Pancreas (tissue), 10 donors: ENCODE measurements around the gene CD200R1L. TPM values are rescaled to one million over a fixed set of nuclear protein-coding genes. Genes with fewer than 3 reads are reported as not detected.

ENCODE experiments used
- ATAC-seq, 4 donors: fragments of 200-7000 bp; cut with Tn5 transposase; one replicate each; pipeline versions ENCODE4 v1.8.0 to v1.9.1; 2020; ENCODE audit warnings: mild to moderate bottlenecking in 4 of 4, moderate library complexity in 4 of 4
- DNase-seq, 6 donors: peaks; one replicate each; pipeline ENCODE4 v3.0.0-alpha.2; 2020
- FAIRE-seq: peaks from 2 replicates; lab custom pipeline; 2012; peaks lifted over from hg19 to GRCh38; lab: Jason Lieb, UNC
- H3K27ac ChIP-seq, 4 donors: fragments of 200-600 bp; sonication (generic); 1 replicate in 3 of 4; 2 replicates in 1 of 4; pipeline versions ENCODE4 v1.5.0 to v1.8.0; 2020
- H3K27me3 ChIP-seq, 4 donors: fragments of 200-600 bp; one replicate each; pipeline ENCODE4 v1.8.0; 2021
- H3K36me3 ChIP-seq, 3 donors: fragments of 200-600 bp; sonication (generic) in 1 of 3; one replicate each; pipeline versions ENCODE4 v1.5.0 to v1.8.0; 2020 to 2021
- H3K4me1 ChIP-seq, 3 donors: fragments of 200-600 bp; one replicate each; pipeline ENCODE4 v1.8.0; 2021
- H3K4me3 ChIP-seq, 4 donors: fragments of 200-600 bp; sonication (generic) in 2 of 4; one replicate each; pipeline versions ENCODE4 v1.5.0 to v1.8.0; 2020 to 2021
- H3K9me3 ChIP-seq, 4 donors: fragments of 200-600 bp; one replicate each; pipeline ENCODE4 v1.8.0; 2021
- CTCF ChIP-seq, 4 donors: fragments of 200-600 bp; sonication (generic) in 3 of 4; IDR thresholded peaks; one replicate each; pipeline versions ENCODE4 v1.5.0 to v1.8.0; 2021; ENCODE audit warnings: antibody characterized with exemption in 4 of 4
- WGBS, 2 donors: extraction: QIAGEN DNeasy Blood & Tissue Kit; methylation state at CpG; one replicate each; pipeline ENCODE4 v1.1.7; 2013; 5-methylcytosine and 5-hydroxymethylcytosine counted together
- intact Hi-C, 3 donors: fragments of 100-400 bp; cut with DNase I; formaldehyde crosslinking; loops; one replicate each; pipeline versions ENCODE4 v1.11.1 to v1.14.2; 2022
- polyA plus RNA-seq, 2 donors: library from polyadenylated mRNA; stranded (reverse); fragments of 200-250 nt; gene quantifications; one replicate each; pipeline ENCODE4 v1.2.3, GENCODE V29; 2013
- total RNA-seq, 6 donors: library from RNA; stranded (reverse); fragmentation: NEBNext Ultra II Directional in 4 of 6; extraction: Animal tissue kit (Norgen Biotek cat#: 25700) in 4 of 6; gene quantifications; one replicate each; pipeline versions ENCODE4 v1.2.1 to v1.2.4, GENCODE V29; 2021 to 2023
- donor health status: healthy with polysubstance abuse.
- donor health status: DM: no; HTN: no; CAD: no; lungs with moderate emphysema.
- donor health status: DM: no; HTN: no; CAD: no.
- donor health status: control.
- donor health status: control.
- donor health status: Bipolar disorder and iron deficiency.
- donor health status: DM: yes; HTN: yes; CAD: no.
- donor health status: DM: no; HTN: no; CAD: no.
- donor health status: DM: no; HTN: no; CAD: no.
- donor health status: DM: yes; HTN: yes; CAD: no.

CD200R1L gene
- total and polyA plus RNA-seq, 8 donors: not detected

- 77 to 91% methylated on average over 1 of the region's 1 CpG for WGBS, 2 donors
- no peaks in the 10 kb centered on the region for H3K4me1 ChIP-seq
- H3K27me3 ChIP-seq: no peaks in the 10 kb centered on the region
- DNase-seq (no peak), FAIRE-seq (no peak), ATAC-seq (no peak)
- H3K9me3 ChIP-seq: no peaks in the 10 kb centered on the region
- no peak overlapping the region for H3K4me3 ChIP-seq
- no peaks in the 10 kb centered on the region for H3K36me3 ChIP-seq
- no peak for TF ChIP-seq CTCF (IDR thresholded peaks at IDR 0.05)
- no peak overlapping the region for H3K27ac ChIP-seq
- intact Hi-C loops: no loop called here
These were observed 65.1 kb downstream of the CD200R1L start for GRCh38 chr3:112781599-112781998.

GRCh38 chr3:112779558-112780480 lies 66.8 kb downstream of the CD200R1L start:
- ATAC-seq: peak in 1 of 4 donors; percentile 13
- no peaks in the 10 kb centered on the region for H3K9me3 ChIP-seq
- no peaks in the 10 kb centered on the region for H3K36me3 ChIP-seq
- no peaks in the 10 kb centered on the region for H3K27me3 ChIP-seq
- TF ChIP-seq CTCF (IDR thresholded peaks at IDR 0.05): no peak
- H3K4me3 ChIP-seq: no peak overlapping the region
- no peaks in the 10 kb centered on the region for H3K4me1 ChIP-seq
- no peak for FAIRE-seq
- WGBS, 2 donors: 62 to 70% methylated on average over 3 of the region's 3 CpGs
- intact Hi-C loops: no loop called here
- no peak overlapping the region for H3K27ac ChIP-seq
- no peak for DNase-seq

GRCh38 chr3:112779011-112779410 lies 67.7 kb downstream of the CD200R1L start:
- Histone ChIP-seq H3K9me3 (no peaks in the 10 kb centered on the region), H3K36me3 (no peaks in the 10 kb centered on the region), H3K27me3 (no peaks in the 10 kb centered on the region), H3K27ac (no peak overlapping the region), H3K4me1 (no peaks in the 10 kb centered on the region), H3K4me3 (no peak overlapping the region)
- ATAC-seq (no peak), FAIRE-seq (no peak), DNase-seq (no peak)
- TF ChIP-seq CTCF (IDR thresholded peaks at IDR 0.05): no peak
- intact Hi-C loops: no loop called here

GRCh38 chr3:112778353-112778948 lies 68.2 kb downstream of the CD200R1L start:
- no peak for DNase-seq
- Histone ChIP-seq H3K36me3 (no peaks in the 10 kb centered on the region), H3K9me3 (no peaks in the 10 kb centered on the region), H3K27ac (no peak overlapping the region), H3K4me1 (no peaks in the 10 kb centered on the region), H3K27me3 (no peaks in the 10 kb centered on the region), H3K4me3 (no peak overlapping the region)
- intact Hi-C loops: no loop called here
- TF ChIP-seq CTCF (IDR thresholded peaks at IDR 0.05): no peak
- peak in 2 of 4 donors; percentile 23 to 47 for ATAC-seq
- 69 to 72% methylated on average over 5 of the region's 5 CpGs for WGBS, 2 donors
- FAIRE-seq: no peak

- Histone ChIP-seq H3K27me3 (no peaks in the 10 kb centered on the region), H3K4me1 (no peaks in the 10 kb centered on the region), H3K36me3 (no peaks in the 10 kb centered on the region), H3K27ac (no peak overlapping the region), H3K4me3 (no peak overlapping the region), H3K9me3 (no peaks in the 10 kb centered on the region)
- TF ChIP-seq CTCF (IDR thresholded peaks at IDR 0.05): no peak
- DNase-seq (no peak), ATAC-seq (no peak), FAIRE-seq (no peak)
- intact Hi-C loops: no loop called here
These were observed 68.9 kb downstream of the CD200R1L start for GRCh38 chr3:112777811-112778210.
